ENCODE data around the gene PEAR1. TPM values are rescaled to one million over a fixed set of nuclear protein-coding genes. Genes with fewer than 3 reads are reported as not detected.

The PEAR1 gene
- total RNA-seq, 1 experiment from 2014 or later, result 11.9 TPM

DNA sequence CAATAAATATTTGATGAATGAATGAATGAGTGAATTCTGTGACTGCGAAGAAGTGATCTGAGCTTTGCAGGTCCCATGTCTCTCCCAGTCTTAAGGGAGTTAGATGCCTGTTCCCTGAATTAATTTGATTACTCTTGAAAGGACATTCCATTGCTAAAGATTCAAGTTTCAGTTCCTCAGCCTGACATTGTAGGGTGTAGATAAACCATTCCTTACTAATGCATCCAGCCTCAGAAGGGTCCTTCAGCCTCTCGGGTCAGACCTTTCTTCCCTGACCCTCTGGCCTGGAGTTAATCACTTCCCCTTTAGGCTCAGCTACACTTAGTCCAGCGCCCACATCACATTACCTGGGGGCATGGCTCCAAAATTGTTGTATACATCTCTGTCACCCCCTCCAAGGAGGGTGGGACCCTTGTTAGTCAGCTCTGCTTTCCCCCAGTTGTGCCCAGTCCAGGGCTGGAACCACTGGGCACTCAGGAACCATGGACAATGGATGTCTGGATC is 37.2 kb upstream of the PEAR1 start:
- intact Hi-C loops (cut with micrococcal nuclease), result no loop called here
- H3K79me2 ChIP-seq (ENCODE audit: low read length), result no peaks in the 10 kb centered on the region
- ATAC-seq, result no peak
- no peak overlapping the region for H2AFZ ChIP-seq (ENCODE audit: low read length)
- H3K9me2 ChIP-seq (replicated peaks; ENCODE audit: low read length), result no peaks in the 10 kb centered on the region
- no peak overlapping the region for H3K4me3 ChIP-seq (ENCODE audit: low read length)
- H3K27me3 ChIP-seq (ENCODE audit: low read length), result peaks cover 40% of the 10 kb centered on the region
- TF ChIP-seq EZH2phosphoT487 (IDR thresholded peaks at IDR 0.05; ENCODE audit: borderline replicate concordance, low read length), result no peak
- no peak for TF ChIP-seq EZH2 (IDR thresholded peaks at IDR 0.05; ENCODE audit: low read length, unreplicated experiment)
- TF ChIP-seq, protein P1, sequence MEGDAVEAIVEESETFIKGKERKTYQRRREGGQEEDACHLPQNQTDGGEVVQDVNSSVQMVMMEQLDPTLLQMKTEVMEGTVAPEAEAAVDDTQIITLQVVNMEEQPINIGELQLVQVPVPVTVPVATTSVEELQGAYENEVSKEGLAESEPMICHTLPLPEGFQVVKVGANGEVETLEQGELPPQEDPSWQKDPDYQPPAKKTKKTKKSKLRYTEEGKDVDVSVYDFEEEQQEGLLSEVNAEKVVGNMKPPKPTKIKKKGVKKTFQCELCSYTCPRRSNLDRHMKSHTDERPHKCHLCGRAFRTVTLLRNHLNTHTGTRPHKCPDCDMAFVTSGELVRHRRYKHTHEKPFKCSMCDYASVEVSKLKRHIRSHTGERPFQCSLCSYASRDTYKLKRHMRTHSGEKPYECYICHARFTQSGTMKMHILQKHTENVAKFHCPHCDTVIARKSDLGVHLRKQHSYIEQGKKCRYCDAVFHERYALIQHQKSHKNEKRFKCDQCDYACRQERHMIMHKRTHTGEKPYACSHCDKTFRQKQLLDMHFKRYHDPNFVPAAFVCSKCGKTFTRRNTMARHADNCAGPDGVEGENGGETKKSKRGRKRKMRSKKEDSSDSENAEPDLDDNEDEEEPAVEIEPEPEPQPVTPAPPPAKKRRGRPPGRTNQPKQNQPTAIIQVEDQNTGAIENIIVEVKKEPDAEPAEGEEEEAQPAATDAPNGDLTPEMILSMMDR (conservative IDR thresholded peaks at IDR 0.05; ENCODE audit: low read depth, low read length), result no peak
- H4K20me1 ChIP-seq (ENCODE audit: low read length), result no peaks in the 10 kb centered on the region
- peaks cover 27% of the 10 kb centered on the region for H3K4me1 ChIP-seq (ENCODE audit: insufficient read depth, low read length)
- H3K9ac ChIP-seq (ENCODE audit: low read length), result no peak overlapping the region
- H3K36me3 ChIP-seq (ENCODE audit: low read depth, low read length), result no peaks in the 10 kb centered on the region
- ChIA-PET POLR2A (ENCODE audit: unreplicated experiment) (no interaction called here), CTCF (interaction anchor here (1.4 kb wide), 1 partner anchor 34 kb away, joined by 3 read pairs; no protein-coding TSS in a partner anchor)
- no peaks in the 10 kb centered on the region for H3F3A ChIP-seq (ENCODE audit: low read length, unreplicated experiment)
- no peak for DNase-seq
- no peaks in the 10 kb centered on the region for H3K9me3 ChIP-seq (ENCODE audit: low read length)
- BruUV-seq (replicated peaks), result no TSS peak
- H3K27ac ChIP-seq (ENCODE audit: low read length), result no peak overlapping the region
- H3K4me2 ChIP-seq (ENCODE audit: low read length), result no peak overlapping the region

DNA sequence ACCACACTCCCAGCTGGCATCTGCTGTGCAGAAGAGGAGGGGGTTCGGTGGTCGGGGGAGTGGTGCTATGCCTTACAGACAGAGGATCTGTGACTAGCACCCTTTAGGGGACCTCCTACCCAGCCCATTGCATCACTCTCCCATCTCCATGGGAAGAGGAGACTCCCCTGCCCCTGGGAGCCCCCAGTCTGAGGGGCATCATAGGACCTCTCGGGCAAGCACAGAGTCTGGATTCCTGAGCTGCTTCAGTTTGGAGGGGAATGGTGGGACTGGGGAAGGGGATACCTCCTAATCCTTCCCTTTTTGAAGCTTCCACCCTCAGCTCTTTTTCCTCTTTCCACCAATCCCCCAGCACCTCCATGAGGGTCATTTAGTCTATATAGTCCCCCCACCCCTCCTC is 36.0 kb upstream of the PEAR1 start:
- no peaks in the 10 kb centered on the region for H3K79me2 ChIP-seq (ENCODE audit: low read length)
- no peak overlapping the region for H3K9ac ChIP-seq (ENCODE audit: low read length)
- DNase-seq (no peak), ATAC-seq (no peak)
- TF ChIP-seq EZH2phosphoT487 (IDR thresholded peaks at IDR 0.05; ENCODE audit: borderline replicate concordance, low read length), result no peak
- TF ChIP-seq, protein P1 (conservative IDR thresholded peaks at IDR 0.05; ENCODE audit: low read depth, low read length), result no peak
- TF ChIP-seq EZH2 (IDR thresholded peaks at IDR 0.05; ENCODE audit: low read length, unreplicated experiment), result no peak
- CTCF ChIA-PET, result interaction anchor here (1.0 to 1.4 kb wide), 2 partner anchors 33 to 65 kb away, joined by 3 read pairs; no protein-coding TSS in a partner anchor
- H3K9me3 ChIP-seq (ENCODE audit: low read length), result no peaks in the 10 kb centered on the region
- H3K4me3 ChIP-seq (ENCODE audit: low read length), result no peak overlapping the region
- intact Hi-C loops (cut with micrococcal nuclease), result no loop called here
- H3K27me3 ChIP-seq (ENCODE audit: low read length), result peaks cover 45% of the 10 kb centered on the region
- no peak overlapping the region for H3K27ac ChIP-seq (ENCODE audit: low read length)
- no peak overlapping the region for H2AFZ ChIP-seq (ENCODE audit: low read length)
- BruUV-seq (replicated peaks), result no TSS peak
- no peaks in the 10 kb centered on the region for H3K9me2 ChIP-seq (replicated peaks; ENCODE audit: low read length)
- peaks cover 23% of the 10 kb centered on the region for H3K4me1 ChIP-seq (ENCODE audit: insufficient read depth, low read length)
- POLR2A ChIA-PET (ENCODE audit: unreplicated experiment), result no interaction called here
- no peaks in the 10 kb centered on the region for H3K36me3 ChIP-seq (ENCODE audit: low read depth, low read length)
- H3K4me2 ChIP-seq (ENCODE audit: low read length), result no peak overlapping the region
- H3F3A ChIP-seq (ENCODE audit: low read length, unreplicated experiment), result no peaks in the 10 kb centered on the region
- no peaks in the 10 kb centered on the region for H4K20me1 ChIP-seq (ENCODE audit: low read length)

- no peaks in the 10 kb centered on the region for H3K9me3 ChIP-seq (ENCODE audit: low read length)
- ChIA-PET CTCF (interaction anchor here (0.7 to 1.4 kb wide), 3 partner anchors 46 to 69 kb away, joined by 3 to 9 read pairs (median 3); no protein-coding TSS in a partner anchor), POLR2A (ENCODE audit: unreplicated experiment) (interaction anchor here (0.5 to 0.6 kb wide), 2 partner anchors 29 to 30 kb away, joined by 3 to 15 read pairs; no protein-coding TSS in a partner anchor)
- H3K9ac ChIP-seq (ENCODE audit: low read length), result no peak overlapping the region
- intact Hi-C loops (cut with micrococcal nuclease), result no loop called here
- no TSS peak for BruUV-seq (replicated peaks)
- H3K4me3 ChIP-seq (ENCODE audit: low read length), result peak overlapping the region; percentile 63
- no peaks in the 10 kb centered on the region for H4K20me1 ChIP-seq (ENCODE audit: low read length)
- peaks cover 22% of the 10 kb centered on the region for H3K4me1 ChIP-seq (ENCODE audit: insufficient read depth, low read length)
- no peaks in the 10 kb centered on the region for H3F3A ChIP-seq (ENCODE audit: low read length, unreplicated experiment)
- H3K9me2 ChIP-seq (replicated peaks; ENCODE audit: low read length), result no peaks in the 10 kb centered on the region
- H2AFZ ChIP-seq (ENCODE audit: low read length), result 0 out of 2 replicates have a peak overlapping the region, but pooled peaks have one; percentile 17
- no peak overlapping the region for H3K27ac ChIP-seq (ENCODE audit: low read length)
- peaks cover 45% of the 10 kb centered on the region for H3K27me3 ChIP-seq (ENCODE audit: low read length)
- peak overlapping the region; percentile 92; the same call in 1 of the 2 replicates for H3K4me2 ChIP-seq (ENCODE audit: low read length)
- H3K79me2 ChIP-seq (ENCODE audit: low read length), result no peaks in the 10 kb centered on the region
- DNase-seq (no peak), ATAC-seq (no peak)
- TF ChIP-seq, protein P1 (conservative IDR thresholded peaks at IDR 0.05; ENCODE audit: low read depth, low read length), result no peak
- no peak for TF ChIP-seq EZH2 (IDR thresholded peaks at IDR 0.05; ENCODE audit: low read length, unreplicated experiment)
- no peak for TF ChIP-seq EZH2phosphoT487 (IDR thresholded peaks at IDR 0.05; ENCODE audit: borderline replicate concordance, low read length)
- no peaks in the 10 kb centered on the region for H3K36me3 ChIP-seq (ENCODE audit: low read depth, low read length)
Measured at GRCh38 chr1:156858555-156858956, 35.0 kb upstream of the PEAR1 start.
